Colonic mucosa (tissue), 4 donors: ENCODE measurements around the gene PNPLA2. TPM values are rescaled to one million over a fixed set of nuclear protein-coding genes. Genes with fewer than 3 reads are reported as not detected.

ENCODE experiments used
- DNase-seq: peaks from one replicate; pipeline ENCODE4 v3.0.0-alpha.2; 2020
- H3K27ac ChIP-seq: fragments of 200-600 bp; one replicate; pipeline ENCODE4 v1.8.0; 2021
- H3K27me3 ChIP-seq: fragments of 200-600 bp; one replicate; pipeline ENCODE4 v1.8.0; 2021
- H3K36me3 ChIP-seq: fragments of 200-600 bp; one replicate; pipeline ENCODE4 v1.8.0; 2021
- H3K4me1 ChIP-seq: fragments of 200-600 bp; one replicate; pipeline ENCODE4 v1.8.0; 2021; ENCODE audit warnings: mild to moderate bottlenecking
- H3K4me3 ChIP-seq: fragments of 200-600 bp; one replicate; pipeline ENCODE4 v1.8.0; 2021
- H3K9ac ChIP-seq, 2 donors: one replicate each; pipeline ENCODE4 v1.7.0; 2013; ENCODE audit warnings: control low read depth in 2 of 2, low read depth in 2 of 2, low read length in 2 of 2
- H3K9me3 ChIP-seq: fragments of 200-600 bp; one replicate; pipeline ENCODE4 v1.8.0; 2021
- CTCF ChIP-seq: fragments of 200-600 bp; IDR thresholded peaks from one replicate; pipeline ENCODE4 v1.8.0; 2022; ENCODE audit warnings: antibody characterized with exemption, mild to moderate bottlenecking
- intact Hi-C: fragments of 100-400 bp; cut with DNase I; formaldehyde crosslinking; loops from one replicate; pipeline ENCODE4 v1.14.1; 2022
- total RNA-seq, 2 donors: library from RNA; stranded (reverse); fragmentation: NEBNext Ultra II Directional in 1 of 2; extraction: Animal tissue kit (Norgen Biotek cat#: 25700) in 1 of 2; gene quantifications; one replicate each; pipeline ENCODE4 v1.2.1, GENCODE V29; 2021
- donor health status: healthy.
- donor health status: DM: no; HTN: no; CAD: no.
- donor health status: DM: no; HTN: no; CAD: no.

The PNPLA2 gene
- total RNA-seq, 2 donors from 2014 or later: 139 to 155 TPM

- no peak for DNase-seq
- Histone ChIP-seq H3K27me3 (no peaks in the 10 kb centered on the region), H3K4me3 (peak overlapping the region; percentile 67), H3K9me3 (no peaks in the 10 kb centered on the region), H3K9ac (peak overlapping the region; percentile 72 to 75), H3K36me3 (no peaks in the 10 kb centered on the region), H3K4me1 (peaks cover 20% of the 10 kb centered on the region), H3K27ac (peak overlapping the region; percentile 83)
- intact Hi-C loops: no loop called here
- no peak for TF ChIP-seq CTCF
Measured at GRCh38 chr11:803770-804598, 14.7 kb upstream of the PNPLA2 start.

- Histone ChIP-seq H3K36me3 (no peaks in the 10 kb centered on the region), H3K4me3 (peak overlapping the region; percentile 67), H3K9me3 (no peaks in the 10 kb centered on the region), H3K27ac (peak overlapping the region; percentile 83), H3K4me1 (peaks cover 20% of the 10 kb centered on the region), H3K9ac (peak overlapping the region; percentile 72 to 75), H3K27me3 (no peaks in the 10 kb centered on the region)
- TF ChIP-seq CTCF: no peak
- DNase-seq: no peak
- intact Hi-C loops: no loop called here
Measured at GRCh38 chr11:804599-804964, 14.1 kb upstream of the PNPLA2 start.

GRCh38 chr11:808427-809286 lies 10.1 kb upstream of the PNPLA2 start:
- peaks cover 4% of the 10 kb centered on the region for H3K36me3 ChIP-seq
- H3K4me1 ChIP-seq: peaks cover 31% of the 10 kb centered on the region
- H3K27ac ChIP-seq: peak overlapping the region; percentile 84
- TF ChIP-seq CTCF: no peak
- H3K4me3 ChIP-seq: peak overlapping the region; percentile 99
- DNase-seq: no peak
- peak overlapping the region; percentile 87 to 100 for H3K9ac ChIP-seq
- intact Hi-C loops: no loop called here
- no peaks in the 10 kb centered on the region for H3K27me3 ChIP-seq
- H3K9me3 ChIP-seq: no peaks in the 10 kb centered on the region

- H3K4me1 ChIP-seq: peaks cover 24% of the 10 kb centered on the region
- DNase-seq: peak; percentile 97
- H3K27ac ChIP-seq: peak within 1 kb of the TSS; percentile 84
- peaks cover 4% of the 10 kb centered on the region for H3K36me3 ChIP-seq
- TF ChIP-seq CTCF: no peak
- no peaks in the 10 kb centered on the region for H3K27me3 ChIP-seq
- intact Hi-C loops: no loop called here
- peak within 1 kb of the TSS; percentile 94 to 100 for H3K9ac ChIP-seq
- no peaks in the 10 kb centered on the region for H3K9me3 ChIP-seq
- peak within 1 kb of the TSS; percentile 99 for H3K4me3 ChIP-seq
Measured at GRCh38 chr11:809287-810039, 9.3 kb upstream of the PNPLA2 start, which contains the start of gene RPLP2. RPLP2 (plus strand) TSS chr11:809967; CDS start chr11:810235, 268 bp downstream.

GRCh38 chr11:810040-810567 lies 8.6 kb upstream of the PNPLA2 start:
- H3K4me3 ChIP-seq: peak overlapping the region; percentile 99
- H3K9ac ChIP-seq: peak overlapping the region; percentile 94 to 100
- intact Hi-C loops: no loop called here
- H3K4me1 ChIP-seq: peaks cover 21% of the 10 kb centered on the region
- H3K27ac ChIP-seq: peak overlapping the region; percentile 84
- peaks cover 4% of the 10 kb centered on the region for H3K36me3 ChIP-seq
- DNase-seq: no peak
- no peak for TF ChIP-seq CTCF
- no peaks in the 10 kb centered on the region for H3K27me3 ChIP-seq
- no peaks in the 10 kb centered on the region for H3K9me3 ChIP-seq
